ENCODE measurements around the gene USP21. TPM values are rescaled to one million over a fixed set of nuclear protein-coding genes. Genes with fewer than 3 reads are reported as not detected.

The USP21 gene
- total and polyA plus RNA-seq, 8 donors: 7.9 to 25.3 (median 11.2) TPM

GRCh38 chr1:161175771-161176453, 16.6 kb downstream of the USP21 start:
- H3K4me3 ChIP-seq: peak overlapping the region in 2 of 4 donors; percentile 74
- 76 to 79% methylated on average over 10 of the region's 10 CpGs for WGBS, 2 donors
- no peak overlapping the region for H3K27ac ChIP-seq
- no peak for ATAC-seq
- intact Hi-C loops (cut with DNase I): no loop called here
- no peak for DNase-seq
- H3K36me3 ChIP-seq: peaks cover 0 to 35% (median 12%) of the 10 kb centered on the region in 3 donors
- no peaks in the 10 kb centered on the region for H3K27me3 ChIP-seq
- H3K4me1 ChIP-seq: peaks cover 0 to 11% (median 4%) of the 10 kb centered on the region in 3 donors
- no peak for FAIRE-seq
- TF ChIP-seq CTCF (IDR thresholded peaks at IDR 0.05): no peak
- no peaks in the 10 kb centered on the region for H3K9me3 ChIP-seq

- TF ChIP-seq CTCF (IDR thresholded peaks at IDR 0.05): no peak
- WGBS, 2 donors: 8 to 9% methylated on average over 16 to 17 of the region's 17 CpGs
- intact Hi-C loops (cut with DNase I): no loop called here
- no peaks in the 10 kb centered on the region for H3K27me3 ChIP-seq
- DNase-seq (no peak), ATAC-seq (peak; percentile 23 to 38 (median 32)), FAIRE-seq (no peak)
- H3K27ac ChIP-seq: peak overlapping the region in 3 of 4 donors; percentile 75 to 85 (median 78)
- no peaks in the 10 kb centered on the region for H3K9me3 ChIP-seq
- H3K36me3 ChIP-seq: peaks cover 0 to 32% (median 10%) of the 10 kb centered on the region in 3 donors
- H3K4me1 ChIP-seq: peaks cover 0 to 11% (median 4%) of the 10 kb centered on the region in 3 donors
- H3K4me3 ChIP-seq: peak overlapping the region; percentile 54 to 74 (median 66)
Measured at GRCh38 chr1:161176468-161177111, 17.3 kb downstream of the USP21 start.

- ATAC-seq: peak; percentile 96 to 98 (median 98)
- Histone ChIP-seq H3K9me3 (no peaks in the 10 kb centered on the region), H3K4me3 (peak within 1 kb of the TSS; percentile 54 to 74 (median 66)), H3K27me3 (no peaks in the 10 kb centered on the region), H3K36me3 (peaks cover 0 to 24% (median 5%) of the 10 kb centered on the region in 3 donors), H3K27ac (peak within 1 kb of the TSS; percentile 75 to 85 (median 79)), H3K4me1 (peaks cover 0 to 11% (median 4%) of the 10 kb centered on the region in 3 donors)
- DNase-seq: peak; percentile 86 to 99 (median 94)
- no peak for FAIRE-seq
- WGBS, 2 donors: 1 to 2% methylated on average over 47 to 50 of the region's 50 CpGs
- no peak for TF ChIP-seq CTCF (IDR thresholded peaks at IDR 0.05)
- intact Hi-C loops (cut with DNase I): no loop called here
Measured at GRCh38 chr1:161177112-161177935, 18.0 kb downstream of the USP21 start, which contains the start of gene B4GALT3. Gene B4GALT3, minus strand, starts transcription at chr1:161177507. Its CDS starts 1,447 bp downstream, at chr1:161176060.

- peak overlapping the region; percentile 75 to 85 (median 79) for H3K27ac ChIP-seq
- no peaks in the 10 kb centered on the region for H3K9me3 ChIP-seq
- 16 to 24% methylated on average over 9 of the region's 9 CpGs for WGBS, 2 donors
- FAIRE-seq (no peak), DNase-seq (no peak), ATAC-seq (peak; percentile 1 to 6 (median 2))
- peaks cover 0 to 20% (median 5%) of the 10 kb centered on the region in 3 donors for H3K36me3 ChIP-seq
- TF ChIP-seq CTCF (IDR thresholded peaks at IDR 0.05): no peak
- H3K4me3 ChIP-seq: peak overlapping the region; percentile 54 to 74 (median 66)
- intact Hi-C loops (cut with DNase I): no loop called here
- peaks cover 0 to 11% (median 4%) of the 10 kb centered on the region in 3 donors for H3K4me1 ChIP-seq
- H3K27me3 ChIP-seq: no peaks in the 10 kb centered on the region
Measured at GRCh38 chr1:161177936-161178244, 18.6 kb downstream of the USP21 start.
